GM18868 (cell line): ENCODE measurements around the gene DCXR.

ENCODE experiments used
- ATAC-seq: cut with Tn5 transposase; IDR thresholded peaks from one replicate; pipeline ENCODE4 v1.9.1; 2021; ENCODE audit warnings: mild to moderate bottlenecking, moderate library complexity; ENCODE audit not compliant: unreplicated experiment

Gene DCXR

DNA sequence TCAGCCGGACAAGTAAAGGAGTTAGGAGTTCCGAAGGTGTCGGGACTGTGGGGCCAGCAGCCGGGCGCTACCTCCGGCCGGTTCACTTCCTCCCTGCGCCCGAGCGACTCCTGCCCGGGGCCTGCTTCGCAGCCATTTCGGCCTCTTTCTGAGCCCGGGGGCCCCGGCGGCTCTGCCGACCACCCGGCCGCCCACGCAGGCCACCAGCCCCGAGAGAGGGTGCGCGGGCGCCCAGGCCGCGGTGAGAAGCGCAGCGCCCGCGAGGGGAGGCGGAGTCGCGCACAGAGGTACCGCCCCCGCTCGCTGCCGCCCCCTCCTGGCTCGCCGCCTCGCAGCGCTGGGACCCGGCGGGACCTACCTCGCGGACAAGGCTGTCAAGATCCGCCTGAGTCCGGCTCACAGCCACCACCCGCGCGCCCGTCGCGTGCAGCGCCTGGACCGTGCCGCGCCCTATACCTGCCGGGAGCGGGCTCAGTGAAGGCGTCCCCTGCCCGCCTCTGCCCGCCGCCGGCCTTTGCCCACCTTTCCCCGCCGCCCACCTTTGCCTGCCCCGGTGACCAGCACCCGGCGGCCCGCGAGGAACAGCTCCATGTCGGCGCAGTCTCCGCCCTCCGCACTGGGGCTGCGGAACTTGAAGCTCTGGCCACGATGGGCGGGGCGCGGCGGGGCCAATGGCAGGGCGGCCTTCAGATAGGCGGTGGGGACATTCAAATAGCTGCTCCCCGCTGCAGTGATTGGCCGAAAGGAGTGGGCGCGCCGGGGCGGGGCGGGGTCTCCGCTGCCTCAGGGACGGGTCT lies at the start of gene DCXR:
TSS of gene DCXR (minus strand) at position 606 of the 797 bp plus-strand sequence. CDS start at position 591, 15 bp downstream.
- peak; percentile 90 for ATAC-seq

DNA sequence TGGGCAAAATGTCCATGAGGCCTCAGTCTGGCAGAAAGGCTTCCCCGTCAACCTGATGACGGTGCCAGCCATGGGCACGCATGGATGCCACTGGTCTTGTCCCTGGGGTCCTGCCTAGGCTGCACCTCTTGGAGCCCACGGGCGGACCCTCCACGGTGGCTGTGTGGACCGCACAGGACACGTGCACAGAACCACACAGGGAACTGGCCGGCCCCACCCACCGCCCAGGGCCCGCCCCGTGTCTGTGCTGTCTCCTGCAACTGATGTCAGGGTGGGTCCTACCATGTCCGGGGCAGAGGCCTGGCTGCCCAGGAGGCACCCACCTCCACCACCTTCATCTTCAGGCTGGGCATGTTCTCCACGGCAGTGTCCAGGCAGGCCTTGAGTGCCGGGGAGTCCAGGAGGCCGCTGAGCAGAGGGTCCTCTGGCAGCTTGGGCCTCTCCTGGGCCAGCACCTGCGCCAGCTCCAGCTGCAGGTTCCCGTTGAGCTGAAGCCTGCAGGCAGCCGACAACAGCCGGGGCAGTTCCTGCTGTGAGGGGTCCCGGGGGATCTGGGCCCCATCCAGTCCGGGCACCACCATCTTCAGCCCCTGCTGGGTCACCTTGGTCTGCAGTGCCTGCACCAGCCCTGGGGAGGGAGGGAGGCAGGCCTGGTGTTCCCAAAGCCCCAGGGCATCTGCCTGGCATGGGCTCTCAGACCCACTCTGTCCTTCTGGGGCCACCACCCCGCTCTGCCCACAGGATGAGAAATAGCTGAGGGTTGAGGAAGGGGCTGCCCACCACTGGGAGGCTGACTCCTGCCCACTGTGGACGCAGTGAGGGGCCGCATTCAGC lies 48.7 kb upstream of the DCXR start:
- ATAC-seq, result no peak

DNA sequence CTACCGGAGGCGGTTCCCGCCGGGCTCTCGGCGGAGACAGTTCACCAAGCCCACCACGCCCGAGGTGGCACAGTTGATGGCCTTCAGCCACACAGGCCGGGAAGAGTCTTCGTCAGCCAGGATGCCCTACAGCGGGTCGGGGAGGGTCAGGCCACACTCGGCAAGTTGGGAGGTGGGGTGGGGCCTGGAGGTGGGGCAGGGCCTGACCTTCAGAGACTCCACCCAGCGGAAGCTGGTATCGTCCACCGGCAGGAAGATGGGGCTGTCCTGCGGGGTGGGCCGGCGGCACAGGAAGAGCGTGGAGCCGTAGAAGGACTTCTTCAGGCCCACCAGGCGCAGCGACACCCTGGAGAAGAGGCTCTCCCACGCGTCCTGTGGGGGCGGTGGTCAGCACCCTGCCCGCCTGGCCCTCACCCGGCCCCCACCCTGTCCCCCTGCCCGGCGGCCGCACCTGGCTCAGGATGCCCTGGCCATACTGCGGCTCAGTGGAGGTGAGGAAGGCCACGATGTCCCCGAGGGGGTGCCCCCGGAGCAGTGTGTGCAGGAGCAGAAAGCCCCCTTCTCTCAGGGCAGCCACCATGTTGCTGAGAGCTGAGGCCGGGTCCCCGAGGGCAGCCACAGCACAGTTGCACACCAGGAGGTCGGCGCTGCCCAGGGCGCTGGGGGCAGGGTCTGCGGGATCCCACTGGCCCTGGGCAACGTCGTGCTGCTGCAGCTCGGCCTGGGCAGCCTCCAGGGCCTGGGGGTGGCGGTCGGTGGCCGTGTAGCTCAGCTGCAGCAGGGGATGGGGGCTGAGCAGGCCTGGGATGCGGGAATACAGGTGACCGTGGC lies 47.7 kb upstream of the DCXR start:
- no peak for ATAC-seq

GRCh38 chr17:82084373-82085030 lies 47.0 kb upstream of the DCXR start:
- ATAC-seq, result no peak

DNA sequence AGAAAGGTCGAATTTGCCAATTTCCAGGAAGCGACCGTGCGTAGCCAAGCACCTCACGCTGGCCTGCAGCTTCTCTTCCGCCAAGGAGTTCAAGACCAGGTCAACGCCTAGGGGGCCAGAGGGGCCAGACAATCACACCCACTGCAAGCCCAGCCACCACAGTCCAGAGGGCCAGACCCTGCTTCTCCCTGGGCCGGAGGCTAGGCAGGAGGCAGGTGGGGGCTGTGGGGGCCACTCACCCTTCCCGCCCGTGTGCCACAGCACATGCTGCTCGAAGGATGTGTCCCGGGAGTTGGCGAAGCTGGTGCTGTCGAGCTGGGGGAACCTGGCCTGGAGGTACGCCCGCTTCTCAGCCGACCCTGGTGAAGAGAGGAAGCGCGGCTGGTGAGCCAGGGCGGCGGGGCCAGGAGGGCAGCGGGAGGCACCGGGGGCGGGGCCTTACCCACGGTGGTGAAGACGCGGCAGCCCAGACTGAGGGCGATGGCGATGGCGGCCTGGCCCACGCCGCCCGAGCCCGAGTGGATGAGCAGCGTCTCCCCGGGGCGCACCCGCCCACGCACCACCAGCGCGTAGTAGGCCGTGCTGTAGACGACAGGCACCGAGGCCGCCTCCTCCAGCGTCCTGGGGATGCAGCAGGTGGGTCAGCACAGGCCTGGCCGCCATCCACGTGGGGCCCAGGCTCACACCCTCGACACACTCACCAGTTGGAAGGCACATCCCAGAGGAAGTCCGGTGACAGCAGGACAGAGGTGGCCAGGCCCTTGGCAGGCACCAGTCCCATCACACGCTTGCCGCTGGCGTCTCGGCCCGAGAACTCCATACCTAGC lies 46.2 kb upstream of the DCXR start:
- ATAC-seq, result no peak

DNA sequence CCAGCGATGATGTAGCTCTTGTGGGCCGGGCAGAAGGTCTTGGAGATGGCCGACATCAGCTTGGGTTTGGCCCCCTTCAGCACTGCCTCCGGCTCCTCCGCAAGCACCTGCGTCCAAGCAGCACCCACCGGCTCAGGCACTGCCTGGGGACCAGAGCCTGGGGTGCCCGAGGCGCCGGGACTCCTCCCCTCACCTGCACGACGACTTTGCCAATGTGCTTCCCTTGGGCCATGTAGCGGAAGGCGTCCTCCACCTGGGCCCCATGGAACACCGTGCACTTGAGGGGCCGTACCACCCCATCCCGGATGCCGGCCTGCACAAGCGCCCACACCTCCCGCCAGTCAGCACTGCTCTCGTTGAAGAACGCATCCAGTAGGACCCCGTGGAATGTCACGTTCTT lies 45.5 kb upstream of the DCXR start:
- no peak for ATAC-seq

GRCh38 chr17:82082456-82082855 lies 45.0 kb upstream of the DCXR start:
- ATAC-seq, result no peak

GRCh38 chr17:82081966-82082365 lies 44.5 kb upstream of the DCXR start:
- no peak for ATAC-seq

- no peak for ATAC-seq
Observed at GRCh38 chr17:82081546-82081945, 44.0 kb upstream of the DCXR start.

GRCh38 chr17:82080789-82081464 lies 43.4 kb upstream of the DCXR start:
- ATAC-seq, result no peak

GRCh38 chr17:82080048-82080788 lies 42.7 kb upstream of the DCXR start:
- no peak for ATAC-seq

DNA sequence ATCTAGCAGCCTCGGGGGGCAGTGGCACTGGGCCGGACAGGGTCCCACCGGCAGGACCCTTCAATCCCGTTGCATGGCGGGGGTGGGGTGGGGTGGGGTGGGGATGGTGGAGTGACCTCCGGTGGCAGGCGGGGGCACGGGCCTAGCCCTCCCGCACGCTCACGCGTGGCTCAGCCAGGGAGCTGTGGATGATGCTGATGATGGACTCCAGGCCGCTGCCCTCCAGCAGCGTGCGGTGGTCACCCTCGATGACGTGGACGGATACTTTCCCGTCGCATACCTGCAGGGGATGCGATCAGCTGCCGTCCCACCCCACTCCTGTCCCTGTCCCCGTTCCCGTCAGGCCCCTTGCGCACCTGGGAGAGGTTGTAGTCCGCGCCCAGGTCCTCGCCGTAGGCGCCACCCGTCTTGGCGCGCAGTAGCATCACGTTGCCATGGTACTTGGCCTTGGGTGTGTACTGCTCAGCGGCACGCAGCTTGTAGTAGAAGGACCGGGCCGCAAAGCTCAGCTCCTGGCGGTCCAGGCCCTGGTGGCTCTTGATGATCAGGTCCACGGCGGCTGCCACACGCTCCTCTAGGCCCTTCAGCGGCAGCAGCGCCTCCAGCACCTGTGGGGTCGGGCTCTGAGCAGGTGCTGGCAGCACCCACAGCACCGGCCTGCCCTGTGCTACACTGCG lies 41.6 kb upstream of the DCXR start:
- ATAC-seq, result no peak

- no peak for ATAC-seq
Observed at GRCh38 chr17:82078433-82078832, 40.9 kb upstream of the DCXR start.

DNA sequence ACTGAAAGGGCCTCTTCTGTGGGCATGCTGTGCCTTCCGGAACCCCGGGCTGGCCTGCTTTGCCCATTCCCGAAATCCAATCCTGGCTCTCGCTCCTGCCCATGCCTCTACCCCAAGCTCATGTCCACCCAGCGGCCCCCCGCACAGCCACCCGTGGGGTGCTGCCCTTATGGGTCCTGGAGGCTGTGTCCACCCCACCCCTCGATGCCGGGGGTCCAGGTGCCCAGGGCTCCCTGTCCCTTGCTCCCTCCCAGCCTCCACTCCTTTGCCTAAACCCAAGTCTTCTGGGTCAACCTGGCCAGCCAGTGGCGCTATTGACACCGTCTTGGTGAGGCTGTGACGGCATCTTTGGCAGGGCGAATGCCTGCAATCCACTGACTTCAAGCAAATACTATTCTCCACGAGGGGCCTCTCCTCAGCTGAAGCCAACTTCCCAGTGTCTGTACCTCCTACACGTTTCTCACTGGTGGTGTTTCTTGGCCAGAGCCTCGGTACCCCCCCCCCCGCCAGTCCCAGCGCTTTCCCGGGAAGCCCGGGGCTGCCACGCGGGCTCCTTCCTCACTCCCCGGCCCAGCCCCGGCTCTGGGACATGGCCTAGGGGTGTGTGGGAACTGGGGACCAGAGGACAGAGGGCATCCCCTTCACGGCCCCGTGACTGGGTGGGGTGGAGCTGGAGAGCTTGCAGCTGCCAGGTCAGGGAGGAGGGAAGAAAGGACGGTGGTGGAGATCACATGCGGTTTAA lies 40.3 kb upstream of the DCXR start:
- no peak for ATAC-seq

GRCh38 chr17:82076785-82077591 lies 39.5 kb upstream of the DCXR start:
- no peak for ATAC-seq

- no peak for ATAC-seq
Observed at GRCh38 chr17:82076018-82076784, 38.7 kb upstream of the DCXR start.
